ENCODE data around the gene TMEM139. TPM values are rescaled to one million over a fixed set of nuclear protein-coding genes. Genes with fewer than 3 reads are reported as not detected.

The TMEM139 gene
- total RNA-seq, 1 experiment from 2014 or later: 19.1 TPM

- no peaks in the 10 kb centered on the region for H3K27me3 ChIP-seq (replicated peaks; ENCODE audit: control insufficient read depth, insufficient read depth, low read length)
- Mint-ChIP-seq H3K4me1 (ENCODE audit: low read depth, unreplicated experiment) (peaks cover 13% of the 10 kb centered on the region), H3K27me3 (ENCODE audit: insufficient read depth, unreplicated experiment) (peaks cover 9% of the 10 kb centered on the region), H3K36me3 (ENCODE audit: insufficient read depth, unreplicated experiment) (no peaks in the 10 kb centered on the region), H3K27ac (ENCODE audit: unreplicated experiment) (no peak overlapping the region), H3K4me3 (ENCODE audit: unreplicated experiment) (no peak overlapping the region), H3K9me3 (ENCODE audit: unreplicated experiment) (peaks cover 20% of the 10 kb centered on the region)
- intact Hi-C loops (cut with micrococcal nuclease; ENCODE audit: unreplicated experiment): loop anchor here (1.0 to 2.0 kb wide), 8 partner anchors 9 to 176 kb away; partner anchors contain the start of genes CASP2, EPHA1 and ZYX
- CTCF ChIA-PET: interaction anchor here (0.5 to 1.6 kb wide), 22 partner anchors 9 to 1308 kb away, joined by 3 to 30 read pairs (median 5); partner anchors contain the start of genes CASP2, EPHA1 and GSTK1
- H3K36me3 ChIP-seq (ENCODE audit: control insufficient read depth, insufficient read depth, low read length): no peaks in the 10 kb centered on the region
- TF ChIP-seq, protein P1, sequence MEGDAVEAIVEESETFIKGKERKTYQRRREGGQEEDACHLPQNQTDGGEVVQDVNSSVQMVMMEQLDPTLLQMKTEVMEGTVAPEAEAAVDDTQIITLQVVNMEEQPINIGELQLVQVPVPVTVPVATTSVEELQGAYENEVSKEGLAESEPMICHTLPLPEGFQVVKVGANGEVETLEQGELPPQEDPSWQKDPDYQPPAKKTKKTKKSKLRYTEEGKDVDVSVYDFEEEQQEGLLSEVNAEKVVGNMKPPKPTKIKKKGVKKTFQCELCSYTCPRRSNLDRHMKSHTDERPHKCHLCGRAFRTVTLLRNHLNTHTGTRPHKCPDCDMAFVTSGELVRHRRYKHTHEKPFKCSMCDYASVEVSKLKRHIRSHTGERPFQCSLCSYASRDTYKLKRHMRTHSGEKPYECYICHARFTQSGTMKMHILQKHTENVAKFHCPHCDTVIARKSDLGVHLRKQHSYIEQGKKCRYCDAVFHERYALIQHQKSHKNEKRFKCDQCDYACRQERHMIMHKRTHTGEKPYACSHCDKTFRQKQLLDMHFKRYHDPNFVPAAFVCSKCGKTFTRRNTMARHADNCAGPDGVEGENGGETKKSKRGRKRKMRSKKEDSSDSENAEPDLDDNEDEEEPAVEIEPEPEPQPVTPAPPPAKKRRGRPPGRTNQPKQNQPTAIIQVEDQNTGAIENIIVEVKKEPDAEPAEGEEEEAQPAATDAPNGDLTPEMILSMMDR (IDR thresholded peaks at IDR 0.05; ENCODE audit: insufficient read depth in 1 of 2, low read depth in 1 of 2, low read length in 1 of 2, severe bottlenecking in 1 of 2, unreplicated experiment in 1 of 2): peak; percentile 86 to 91
- no peaks in the 10 kb centered on the region; the same call in 1 of the 2 replicates for H3K9me3 ChIP-seq
- no peak overlapping the region for H3K4me3 ChIP-seq (ENCODE audit: low read depth, low read length)
- POLR2A ChIA-PET: interaction anchor here (0.8 to 1.0 kb wide), 3 partner anchors 23 to 140 kb away, joined by 3 read pairs; partner anchors contain the start of gene CASP2
- no TSS peak for BruUV-seq (replicated peaks)
- peak; percentile 74 to 77 for DNase-seq
- H3K4me1 ChIP-seq: peaks cover 22% of the 10 kb centered on the region
Observed at GRCh38 chr7:143240291-143241168, 44.2 kb upstream of the TMEM139 start.

DNA sequence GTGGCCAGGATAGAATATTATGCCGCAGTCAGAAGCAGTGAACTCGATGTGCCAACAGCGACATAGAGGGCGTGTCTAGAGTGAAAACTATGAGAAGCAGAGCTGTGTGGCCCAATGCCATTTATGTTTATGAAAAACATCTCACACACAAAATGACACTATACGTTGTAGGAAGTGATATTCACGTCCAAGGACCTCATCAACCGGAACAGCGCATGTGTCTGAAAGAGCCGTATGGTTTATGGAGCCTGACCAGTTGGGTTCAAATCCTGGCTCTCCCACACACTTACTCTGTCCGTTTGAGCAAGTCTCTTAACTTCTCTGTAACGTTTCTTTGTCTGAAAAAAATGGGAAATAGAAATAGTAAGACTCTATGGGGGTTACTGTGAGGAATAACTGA is 42.5 kb upstream of the TMEM139 start:
- Mint-ChIP-seq H3K4me1 (ENCODE audit: low read depth, unreplicated experiment) (peaks cover 16% of the 10 kb centered on the region), H3K9me3 (ENCODE audit: unreplicated experiment) (peaks cover 2% of the 10 kb centered on the region), H3K27ac (ENCODE audit: unreplicated experiment) (no peak overlapping the region), H3K4me3 (ENCODE audit: unreplicated experiment) (no peak overlapping the region), H3K36me3 (ENCODE audit: insufficient read depth, unreplicated experiment) (no peaks in the 10 kb centered on the region), H3K27me3 (ENCODE audit: insufficient read depth, unreplicated experiment) (no peaks in the 10 kb centered on the region)
- TF ChIP-seq, protein P1 (IDR thresholded peaks at IDR 0.05; ENCODE audit: insufficient read depth in 1 of 2, low read depth in 1 of 2, low read length in 1 of 2, severe bottlenecking in 1 of 2, unreplicated experiment in 1 of 2): no peak
- no peak for DNase-seq
- ChIA-PET CTCF (interaction anchor here (0.5 to 2.2 kb wide), 4 partner anchors 21 to 166 kb away, joined by 3 to 7 read pairs (median 3); partner anchors contain the start of genes CASP2, EPHA1 and GSTK1), POLR2A (interaction anchor here (1.7 kb wide), 1 partner anchor 21 kb away, joined by 9 read pairs; the partner anchor contains the start of gene GSTK1)
- Histone ChIP-seq H3K36me3 (ENCODE audit: control insufficient read depth, insufficient read depth, low read length) (no peaks in the 10 kb centered on the region), H3K4me3 (ENCODE audit: low read depth, low read length) (no peak overlapping the region), H3K27me3 (replicated peaks; ENCODE audit: control insufficient read depth, insufficient read depth, low read length) (no peaks in the 10 kb centered on the region), H3K9me3 (no peaks in the 10 kb centered on the region), H3K4me1 (peaks cover 22% of the 10 kb centered on the region)
- intact Hi-C loops (cut with micrococcal nuclease; ENCODE audit: unreplicated experiment): no loop called here
- BruUV-seq (replicated peaks): no TSS peak

- TF ChIP-seq, protein P1 (IDR thresholded peaks at IDR 0.05; ENCODE audit: insufficient read depth in 1 of 2, low read depth in 1 of 2, low read length in 1 of 2, severe bottlenecking in 1 of 2, unreplicated experiment in 1 of 2): no peak
- intact Hi-C loops (cut with micrococcal nuclease; ENCODE audit: unreplicated experiment): loop anchor here (1.0 kb wide), 2 partner anchors 20 to 41 kb away; partner anchors contain the start of genes GSTK1 and TMEM139
- peak overlapping the region; percentile 23; the same call in 1 of the 2 replicates for H3K4me3 ChIP-seq (ENCODE audit: low read depth, low read length)
- ChIA-PET POLR2A (interaction anchor here (0.6 to 1.7 kb wide), 2 partner anchors 20 to 52 kb away, joined by 5 to 9 read pairs; partner anchors contain the start of gene GSTK1), CTCF (interaction anchor here (0.5 to 2.2 kb wide), 7 partner anchors 10 to 165 kb away, joined by 3 to 7 read pairs (median 3); partner anchors contain the start of genes CASP2, EPHA1 and GSTK1)
- no peaks in the 10 kb centered on the region for H3K36me3 Mint-ChIP-seq (ENCODE audit: insufficient read depth, unreplicated experiment)
- H3K9me3 Mint-ChIP-seq (ENCODE audit: unreplicated experiment): no peaks in the 10 kb centered on the region
- no peak overlapping the region for H3K27ac Mint-ChIP-seq (ENCODE audit: unreplicated experiment)
- H3K9me3 ChIP-seq: no peaks in the 10 kb centered on the region
- no TSS peak for BruUV-seq (replicated peaks)
- no peak for DNase-seq
- H3K36me3 ChIP-seq (ENCODE audit: control insufficient read depth, insufficient read depth, low read length): no peaks in the 10 kb centered on the region
- H3K27me3 Mint-ChIP-seq (ENCODE audit: insufficient read depth, unreplicated experiment): no peaks in the 10 kb centered on the region
- no peaks in the 10 kb centered on the region for H3K27me3 ChIP-seq (replicated peaks; ENCODE audit: control insufficient read depth, insufficient read depth, low read length)
- peaks cover 25% of the 10 kb centered on the region for H3K4me1 ChIP-seq
- peak overlapping the region; percentile 44 for H3K4me3 Mint-ChIP-seq (ENCODE audit: unreplicated experiment)
- H3K4me1 Mint-ChIP-seq (ENCODE audit: low read depth, unreplicated experiment): peaks cover 22% of the 10 kb centered on the region
Observed at GRCh38 chr7:143243111-143243510, 41.6 kb upstream of the TMEM139 start.
